ENCODE results near the gene NFIA. TPM values are rescaled to one million over a fixed set of nuclear protein-coding genes. Genes with fewer than 3 reads are reported as not detected.
A peak's percentile ranks its signal among the peaks of the same experiment; 100 is the strongest.

The NFIA gene
- polyA plus RNA-seq, 3 donors: 1.4 to 5.3 (median 2.4) TPM

DNA sequence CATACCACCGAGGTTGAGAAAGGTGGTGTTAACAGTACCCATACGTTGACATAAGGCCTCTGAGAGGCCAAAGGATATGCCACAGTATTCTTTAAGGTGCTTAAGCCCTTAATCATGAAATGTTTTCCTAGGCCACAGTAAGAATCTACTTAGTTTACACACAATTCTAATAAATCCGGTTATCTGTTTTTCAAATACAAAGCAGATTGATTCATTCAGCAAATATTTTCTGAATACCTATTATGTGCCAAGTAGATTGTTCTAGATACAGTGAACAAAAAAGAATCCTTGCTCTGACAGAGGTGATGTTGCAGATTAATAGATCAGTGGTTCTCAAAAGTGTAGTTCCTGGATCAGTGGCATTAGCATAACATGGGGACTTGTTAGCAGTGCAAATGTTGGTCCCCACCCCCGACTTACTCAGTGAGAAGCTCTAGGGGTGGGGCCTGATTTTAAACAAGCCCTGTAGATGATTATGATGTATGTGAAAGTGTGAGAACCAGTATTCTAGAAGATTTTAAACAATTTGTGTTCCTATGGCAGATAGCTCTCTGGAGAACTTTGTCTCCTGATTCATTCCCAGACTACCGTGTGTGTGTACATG lies 61.6 kb downstream of the NFIA start:
- intact Hi-C loops (cut with micrococcal nuclease): no loop called here

DNA sequence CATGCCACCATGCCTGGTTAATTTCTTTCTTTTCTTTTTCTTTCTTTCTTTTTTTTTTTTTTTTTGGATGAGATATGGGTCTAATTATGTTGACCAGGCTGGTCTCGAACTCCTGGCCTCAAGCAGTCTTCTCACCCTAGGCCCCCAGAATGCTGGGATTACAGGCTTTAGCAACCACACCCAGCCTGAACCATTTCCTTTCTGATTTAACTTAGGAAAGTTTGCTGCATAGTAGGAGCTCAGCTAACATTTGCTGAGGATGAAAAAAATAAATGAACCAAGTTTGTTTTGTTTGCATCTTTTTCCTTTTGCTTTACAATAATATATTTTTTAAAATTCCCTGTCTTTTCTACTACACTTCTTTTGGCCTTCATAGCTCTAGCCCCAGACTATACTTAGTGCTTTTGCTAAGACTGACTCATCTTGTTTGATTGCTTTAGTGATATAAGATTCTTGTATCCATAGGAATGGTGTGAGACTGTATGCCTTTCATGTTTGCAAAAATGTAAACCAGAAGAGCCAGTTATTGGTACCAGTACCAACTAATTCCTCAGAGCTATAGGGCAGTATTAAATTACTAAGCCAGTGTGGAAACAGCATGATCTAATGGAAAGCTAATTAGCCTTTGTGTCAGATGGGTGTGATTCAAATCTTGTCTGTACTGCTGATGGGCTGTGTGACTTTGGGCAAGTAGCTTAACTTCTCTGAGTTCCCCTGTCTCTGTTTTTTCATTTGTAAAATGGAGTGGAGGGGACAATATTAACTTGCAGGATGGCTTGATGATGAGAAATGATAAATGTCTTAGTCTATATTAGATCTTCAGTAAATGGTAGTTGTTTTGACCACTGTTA lies 66.9 kb downstream of the NFIA start:
- H4K20me1 ChIP-seq (ENCODE audit: insufficient read depth, low read length): no peaks in the 10 kb centered on the region
- WGBS (ENCODE audit: insufficient coverage): no CpG with 5 or more reads among the region's 1 CpG
- H3K4me1 ChIP-seq (ENCODE audit: control insufficient read depth in 1 of 2, insufficient read depth in 2 of 2, low read length in 2 of 2): no peaks in the 10 kb centered on the region
- no peak overlapping the region for H3K27ac ChIP-seq (ENCODE audit: low read depth in 1 of 2, low read length in 2 of 2)
- no peaks in the 10 kb centered on the region for H3K9me3 ChIP-seq (replicated peaks in 1 of 2; ENCODE audit: control insufficient read depth in 1 of 2, insufficient read depth in 1 of 2, low read length in 2 of 2)
- H3K27me3 Mint-ChIP-seq (ENCODE audit: low read depth in 3 of 3): peaks cover 0 to 5% (median 0%) of the 10 kb centered on the region in 3 donors
- no peaks in the 10 kb centered on the region for H3K36me3 ChIP-seq (replicated peaks in 1 of 2; ENCODE audit: control insufficient read depth in 1 of 2, insufficient read depth in 2 of 2, low read length in 2 of 2)
- H3K27me3 ChIP-seq (ENCODE audit: control insufficient read depth in 2 of 2, insufficient read depth in 2 of 2, low read length in 2 of 2): no peaks in the 10 kb centered on the region
- TF ChIP-seq, protein P1, sequence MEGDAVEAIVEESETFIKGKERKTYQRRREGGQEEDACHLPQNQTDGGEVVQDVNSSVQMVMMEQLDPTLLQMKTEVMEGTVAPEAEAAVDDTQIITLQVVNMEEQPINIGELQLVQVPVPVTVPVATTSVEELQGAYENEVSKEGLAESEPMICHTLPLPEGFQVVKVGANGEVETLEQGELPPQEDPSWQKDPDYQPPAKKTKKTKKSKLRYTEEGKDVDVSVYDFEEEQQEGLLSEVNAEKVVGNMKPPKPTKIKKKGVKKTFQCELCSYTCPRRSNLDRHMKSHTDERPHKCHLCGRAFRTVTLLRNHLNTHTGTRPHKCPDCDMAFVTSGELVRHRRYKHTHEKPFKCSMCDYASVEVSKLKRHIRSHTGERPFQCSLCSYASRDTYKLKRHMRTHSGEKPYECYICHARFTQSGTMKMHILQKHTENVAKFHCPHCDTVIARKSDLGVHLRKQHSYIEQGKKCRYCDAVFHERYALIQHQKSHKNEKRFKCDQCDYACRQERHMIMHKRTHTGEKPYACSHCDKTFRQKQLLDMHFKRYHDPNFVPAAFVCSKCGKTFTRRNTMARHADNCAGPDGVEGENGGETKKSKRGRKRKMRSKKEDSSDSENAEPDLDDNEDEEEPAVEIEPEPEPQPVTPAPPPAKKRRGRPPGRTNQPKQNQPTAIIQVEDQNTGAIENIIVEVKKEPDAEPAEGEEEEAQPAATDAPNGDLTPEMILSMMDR (IDR thresholded peaks at IDR 0.05): no peak
- no peaks in the 10 kb centered on the region for H3K9me3 Mint-ChIP-seq
- H3K4me3 Mint-ChIP-seq: no peak overlapping the region
- peaks cover 5% of the 10 kb centered on the region for H3K4me1 Mint-ChIP-seq
- no peaks in the 10 kb centered on the region for H3K79me2 ChIP-seq (ENCODE audit: insufficient read depth, low read length)
- no peak overlapping the region for H3K4me2 ChIP-seq (replicated peaks; ENCODE audit: extremely low read depth, low read length, poor library complexity, severe bottlenecking)
- intact Hi-C loops (cut with micrococcal nuclease): no loop called here
- no peak overlapping the region for H3K9ac ChIP-seq (ENCODE audit: insufficient read depth, low read length, poor library complexity, severe bottlenecking)
- no peak for DNase-seq
- peaks cover 4 to 5% of the 10 kb centered on the region in 2 donors for H3K36me3 Mint-ChIP-seq
- no peak overlapping the region for H3K4me3 ChIP-seq (replicated peaks in 1 of 3; ENCODE audit: low read depth in 2 of 3, low read length in 3 of 3)
- no peak overlapping the region for H2AFZ ChIP-seq (ENCODE audit: insufficient read depth, low read depth, low read length, poor library complexity, severe bottlenecking)
- H3K27ac Mint-ChIP-seq: no peak overlapping the region

More for the DNA sequence above, 61.6 kb downstream of the NFIA start:
- peaks cover 21 to 29% of the 10 kb centered on the region in 2 donors for H3K4me1 ChIP-seq (ENCODE audit: control insufficient read depth in 1 of 2, insufficient read depth in 2 of 2, low read length in 2 of 2)
- Mint-ChIP-seq H3K27me3 (ENCODE audit: low read depth in 3 of 3) (no peaks in the 10 kb centered on the region), H3K4me3 (no peak overlapping the region), H3K36me3 (peaks cover 0 to 5% of the 10 kb centered on the region in 2 donors), H3K27ac (peak overlapping the region in 1 of 7 donors; percentile 58), H3K9me3 (no peaks in the 10 kb centered on the region), H3K4me1 (peaks cover 29% of the 10 kb centered on the region)
- no peaks in the 10 kb centered on the region for H3K36me3 ChIP-seq (replicated peaks in 1 of 2; ENCODE audit: control insufficient read depth in 1 of 2, insufficient read depth in 2 of 2, low read length in 2 of 2)
- no peaks in the 10 kb centered on the region for H3K9me3 ChIP-seq (replicated peaks in 1 of 2; ENCODE audit: control insufficient read depth in 1 of 2, insufficient read depth in 1 of 2, low read length in 2 of 2)
- H3K4me2 ChIP-seq (replicated peaks; ENCODE audit: extremely low read depth, low read length, poor library complexity, severe bottlenecking): no peak overlapping the region
- no peaks in the 10 kb centered on the region for H3K27me3 ChIP-seq (ENCODE audit: control insufficient read depth in 2 of 2, insufficient read depth in 2 of 2, low read length in 2 of 2)
- no peak overlapping the region for H3K27ac ChIP-seq (ENCODE audit: low read depth in 1 of 2, low read length in 2 of 2)
- no peaks in the 10 kb centered on the region for H4K20me1 ChIP-seq (ENCODE audit: insufficient read depth, low read length)
- H3K9ac ChIP-seq (ENCODE audit: insufficient read depth, low read length, poor library complexity, severe bottlenecking): no peak overlapping the region
- H3K4me3 ChIP-seq (replicated peaks in 1 of 3; ENCODE audit: low read depth in 2 of 3, low read length in 3 of 3): no peak overlapping the region
- no peak for DNase-seq
- TF ChIP-seq, protein P1 (IDR thresholded peaks at IDR 0.05): no peak
- no peaks in the 10 kb centered on the region for H3K79me2 ChIP-seq (ENCODE audit: insufficient read depth, low read length)
- 100% methylated on average over 1 of the region's 5 CpGs for WGBS (ENCODE audit: insufficient coverage)
- H2AFZ ChIP-seq (ENCODE audit: insufficient read depth, low read depth, low read length, poor library complexity, severe bottlenecking): no peak overlapping the region
